ENCODE results near the gene GNRHR.

GNRHR gene

DNA sequence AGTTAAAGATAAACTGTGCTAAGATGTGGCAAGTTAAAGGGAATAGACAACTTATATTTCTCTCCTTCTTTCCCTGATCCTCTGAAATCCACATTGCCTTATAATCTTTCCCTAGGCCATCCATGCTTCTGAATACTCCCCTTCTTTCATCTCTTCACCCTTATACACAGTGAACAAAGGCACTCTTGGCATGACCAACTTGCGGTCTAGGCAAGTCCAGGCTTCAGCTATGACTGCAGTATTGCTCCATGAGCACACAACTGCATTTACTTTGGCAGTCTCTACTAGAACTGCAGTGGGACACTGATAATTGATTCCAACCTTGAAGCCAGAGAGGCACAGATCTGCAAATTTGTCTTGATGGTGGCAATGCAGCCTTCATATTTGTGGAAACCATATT is 29.1 kb downstream of the GNRHR start:
- Histone ChIP-seq H3K27me3 (no peaks in the 10 kb centered on the region), H3K4me1 (no peaks in the 10 kb centered on the region), H3K9me3 (peaks cover 3% of the 10 kb centered on the region), H3K36me3 (peaks cover 5% of the 10 kb centered on the region), H3K4me3 (ENCODE audit: low read depth, low read length) (no peak overlapping the region)
- DNase-seq = no peak
- TF ChIP-seq, protein P1, sequence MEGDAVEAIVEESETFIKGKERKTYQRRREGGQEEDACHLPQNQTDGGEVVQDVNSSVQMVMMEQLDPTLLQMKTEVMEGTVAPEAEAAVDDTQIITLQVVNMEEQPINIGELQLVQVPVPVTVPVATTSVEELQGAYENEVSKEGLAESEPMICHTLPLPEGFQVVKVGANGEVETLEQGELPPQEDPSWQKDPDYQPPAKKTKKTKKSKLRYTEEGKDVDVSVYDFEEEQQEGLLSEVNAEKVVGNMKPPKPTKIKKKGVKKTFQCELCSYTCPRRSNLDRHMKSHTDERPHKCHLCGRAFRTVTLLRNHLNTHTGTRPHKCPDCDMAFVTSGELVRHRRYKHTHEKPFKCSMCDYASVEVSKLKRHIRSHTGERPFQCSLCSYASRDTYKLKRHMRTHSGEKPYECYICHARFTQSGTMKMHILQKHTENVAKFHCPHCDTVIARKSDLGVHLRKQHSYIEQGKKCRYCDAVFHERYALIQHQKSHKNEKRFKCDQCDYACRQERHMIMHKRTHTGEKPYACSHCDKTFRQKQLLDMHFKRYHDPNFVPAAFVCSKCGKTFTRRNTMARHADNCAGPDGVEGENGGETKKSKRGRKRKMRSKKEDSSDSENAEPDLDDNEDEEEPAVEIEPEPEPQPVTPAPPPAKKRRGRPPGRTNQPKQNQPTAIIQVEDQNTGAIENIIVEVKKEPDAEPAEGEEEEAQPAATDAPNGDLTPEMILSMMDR (IDR thresholded peaks at IDR 0.05; ENCODE audit: low read depth, low read length) = no peak

GRCh38 chr4:67723949-67724348 is 30.2 kb downstream of the GNRHR start:
- Histone ChIP-seq H3K36me3 (peaks cover 6% of the 10 kb centered on the region), H3K9me3 (peaks cover 3% of the 10 kb centered on the region), H3K27me3 (no peaks in the 10 kb centered on the region), H3K4me3 (ENCODE audit: low read depth, low read length) (no peak overlapping the region), H3K4me1 (no peaks in the 10 kb centered on the region)
- DNase-seq = peak; percentile 32
- TF ChIP-seq, protein P1 (IDR thresholded peaks at IDR 0.05; ENCODE audit: low read depth, low read length) = peak; percentile 21; the same call in 1 of the 2 replicates

DNA sequence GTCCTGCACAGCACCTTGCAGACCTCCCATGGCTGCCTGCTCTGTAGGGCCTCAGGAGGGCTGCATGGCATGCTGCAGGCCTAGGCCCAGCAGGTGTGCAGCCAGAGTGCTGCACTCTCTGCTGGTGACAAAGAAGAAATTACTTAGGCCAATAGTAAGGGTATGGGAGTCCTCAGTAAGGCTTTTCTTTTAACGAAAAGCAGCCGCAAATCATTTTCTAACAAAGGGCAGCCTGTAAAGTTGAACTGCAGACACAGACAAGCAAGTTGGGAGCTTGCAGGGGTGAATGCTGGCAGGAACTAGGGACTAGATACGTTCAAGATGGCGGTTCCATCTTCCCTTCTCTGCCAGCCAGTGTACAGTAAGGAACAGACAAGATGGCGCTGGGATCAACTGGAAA is 30.8 kb downstream of the GNRHR start:
- peaks cover 6% of the 10 kb centered on the region for H3K36me3 ChIP-seq
- no peak for DNase-seq
- TF ChIP-seq, protein P1 (IDR thresholded peaks at IDR 0.05; ENCODE audit: low read depth, low read length) = no peak
- H3K27me3 ChIP-seq = no peaks in the 10 kb centered on the region
- H3K4me3 ChIP-seq (ENCODE audit: low read depth, low read length) = no peak overlapping the region
- H3K4me1 ChIP-seq = no peaks in the 10 kb centered on the region
- H3K9me3 ChIP-seq = peaks cover 3% of the 10 kb centered on the region

GRCh38 chr4:67721770-67722597 is 32.2 kb downstream of the GNRHR start:
- Histone ChIP-seq H3K4me1 (no peaks in the 10 kb centered on the region), H3K27me3 (no peaks in the 10 kb centered on the region), H3K4me3 (ENCODE audit: low read depth, low read length) (no peak overlapping the region), H3K36me3 (peaks cover 6% of the 10 kb centered on the region), H3K9me3 (no peaks in the 10 kb centered on the region; the same call in 1 of the 2 replicates)
- TF ChIP-seq, protein P1 (IDR thresholded peaks at IDR 0.05; ENCODE audit: low read depth, low read length) = no peak
- DNase-seq = no peak

DNA sequence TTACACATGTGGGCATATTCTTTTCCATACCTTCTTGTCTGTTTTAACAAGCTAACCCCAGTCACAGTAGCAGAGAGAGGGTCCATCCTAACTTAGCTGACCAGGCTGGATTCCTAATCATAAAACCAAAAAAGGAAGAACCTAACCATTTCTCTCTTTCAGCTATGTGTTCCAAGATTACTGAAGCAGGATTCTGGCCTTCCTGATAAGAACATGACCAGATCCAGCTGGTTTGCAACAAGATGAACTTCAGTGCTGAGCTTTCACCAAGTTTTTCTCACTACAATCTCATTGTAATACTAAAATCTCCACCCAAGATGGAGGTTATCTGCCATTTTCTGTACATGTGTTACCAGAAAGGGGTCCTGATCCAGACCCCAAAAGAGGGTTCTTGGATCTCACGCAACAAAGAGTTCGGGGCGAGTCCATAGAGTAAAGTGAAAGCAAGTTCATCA is 32.8 kb downstream of the GNRHR start:
- TF ChIP-seq, protein P1 (IDR thresholded peaks at IDR 0.05; ENCODE audit: low read depth, low read length) = no peak
- no peak for DNase-seq

More for the DNA sequence above, 32.8 kb downstream of the GNRHR start:
- Histone ChIP-seq H3K27me3 (no peaks in the 10 kb centered on the region), H3K9me3 (no peaks in the 10 kb centered on the region; the same call in 1 of the 2 replicates), H3K4me1 (no peaks in the 10 kb centered on the region), H3K4me3 (ENCODE audit: low read depth, low read length) (no peak overlapping the region), H3K36me3 (peaks cover 6% of the 10 kb centered on the region)
